Measurements from ENCODE around the gene SULF2. TPM values are rescaled to one million over a fixed set of nuclear protein-coding genes. Genes with fewer than 3 reads are reported as not detected.
"Not testable (repeated sequence)": the region's sequence is repeated elsewhere in the genome, so short reads cannot be mapped to it uniquely, and the experiment has no call there.

The SULF2 gene
- 49.0 and 53.7 TPM in 2 replicates for total RNA-seq
- 51.6 and 66.6 TPM in 2 replicates for polyA plus RNA-seq

GRCh38 chr20:47785311-47785853 is at the start of gene SULF2:
SULF2 (minus strand) TSS chr20:47785481; CDS start chr20:47757363, 28,118 bp downstream.
- Histone ChIP-seq H3K36me3 (replicated peaks; ENCODE audit: insufficient read depth, low read depth) (no peaks in the 10 kb centered on the region), H3K4me2 (peak within 1 kb of the TSS; percentile 99), H3K9me3 (ENCODE audit: low read depth) (no peaks in the 10 kb centered on the region), H3K9me2 (replicated peaks; ENCODE audit: insufficient read depth) (no peaks in the 10 kb centered on the region), H3K79me2 (peaks cover 37% of the 10 kb centered on the region), H4K20me1 (ENCODE audit: insufficient read depth, poor library complexity, severe bottlenecking) (peaks cover 18% of the 10 kb centered on the region), H3K27ac (peak within 1 kb of the TSS; percentile 90), H3K27me3 (no peaks in the 10 kb centered on the region), H2AFZ (peak within 1 kb of the TSS; percentile 36), H3K4me1 (ENCODE audit: insufficient read depth) (peaks cover 29% of the 10 kb centered on the region), H3K4me3 (peak within 1 kb of the TSS; percentile 90)
- TF ChIP-seq EZH2phosphoT487 (IDR thresholded peaks at IDR 0.05; ENCODE audit: low read depth, severe bottlenecking, unreplicated experiment) (no peak), EZH2 (IDR thresholded peaks at IDR 0.05; ENCODE audit: borderline replicate concordance) (no peak), CTCF (IDR thresholded peaks at IDR 0.05; ENCODE audit: poor library complexity) (no peak)
- peak; percentile 83 for DNase-seq (ENCODE audit: low spot score)
- no CpG with 5 or more reads among the region's 82 CpGs for WGBS (ENCODE audit: low lambda C conversion rate, missing lambda C conversion rate)

- not testable (repeated sequence) for H3K9me3 ChIP-seq (ENCODE audit: low read depth); H3K4me1 ChIP-seq (ENCODE audit: insufficient read depth); H4K20me1 ChIP-seq (ENCODE audit: insufficient read depth, poor library complexity, severe bottlenecking); H3K27me3 ChIP-seq; H3K4me2 ChIP-seq; H3K36me3 ChIP-seq (replicated peaks; ENCODE audit: insufficient read depth, low read depth); H2AFZ ChIP-seq; DNase-seq (ENCODE audit: low spot score); H3K27ac ChIP-seq; H3K4me3 ChIP-seq; H3K9me2 ChIP-seq (replicated peaks; ENCODE audit: insufficient read depth); H3K79me2 ChIP-seq
- no CpG with 5 or more reads among the region's 7 CpGs for WGBS (ENCODE audit: low lambda C conversion rate, missing lambda C conversion rate)
Observed at GRCh38 chr20:47831675-47832074, 46.4 kb upstream of the SULF2 start.

- not testable (repeated sequence) for H3K4me2 ChIP-seq; H3K9me3 ChIP-seq (ENCODE audit: low read depth); H2AFZ ChIP-seq; H3K9me2 ChIP-seq (replicated peaks; ENCODE audit: insufficient read depth); H3K4me3 ChIP-seq; H3K36me3 ChIP-seq (replicated peaks; ENCODE audit: insufficient read depth, low read depth); H3K27ac ChIP-seq; DNase-seq (ENCODE audit: low spot score); H3K79me2 ChIP-seq; H3K4me1 ChIP-seq (ENCODE audit: insufficient read depth); H4K20me1 ChIP-seq (ENCODE audit: insufficient read depth, poor library complexity, severe bottlenecking); H3K27me3 ChIP-seq
- WGBS (ENCODE audit: low lambda C conversion rate, missing lambda C conversion rate): 86% methylated on average over 8 of the region's 8 CpGs
Observed at GRCh38 chr20:47826716-47827115, 41.4 kb upstream of the SULF2 start.

GRCh38 chr20:47826006-47826405 is 40.7 kb upstream of the SULF2 start:
- WGBS (ENCODE audit: low lambda C conversion rate, missing lambda C conversion rate): 85% methylated on average over 18 of the region's 18 CpGs
- not testable (repeated sequence) for H4K20me1 ChIP-seq (ENCODE audit: insufficient read depth, poor library complexity, severe bottlenecking); H2AFZ ChIP-seq; H3K4me2 ChIP-seq; H3K9me2 ChIP-seq (replicated peaks; ENCODE audit: insufficient read depth); DNase-seq (ENCODE audit: low spot score); H3K27me3 ChIP-seq; H3K27ac ChIP-seq; H3K4me1 ChIP-seq (ENCODE audit: insufficient read depth); H3K79me2 ChIP-seq; H3K36me3 ChIP-seq (replicated peaks; ENCODE audit: insufficient read depth, low read depth); H3K9me3 ChIP-seq (ENCODE audit: low read depth); H3K4me3 ChIP-seq

- no peaks in the 10 kb centered on the region for H3K79me2 ChIP-seq
- H3K36me3 ChIP-seq (replicated peaks; ENCODE audit: insufficient read depth, low read depth): no peaks in the 10 kb centered on the region
- no peaks in the 10 kb centered on the region for H3K4me1 ChIP-seq (ENCODE audit: insufficient read depth)
- H4K20me1 ChIP-seq (ENCODE audit: insufficient read depth, poor library complexity, severe bottlenecking): no peaks in the 10 kb centered on the region
- H3K27me3 ChIP-seq: peaks cover 8% of the 10 kb centered on the region
- no peak overlapping the region for H3K4me2 ChIP-seq
- H3K27ac ChIP-seq: no peak overlapping the region
- H3K4me3 ChIP-seq: no peak overlapping the region
- WGBS (ENCODE audit: low lambda C conversion rate, missing lambda C conversion rate): 85% methylated on average over 12 of the region's 12 CpGs
- no peak overlapping the region for H2AFZ ChIP-seq
- TF ChIP-seq EZH2 (IDR thresholded peaks at IDR 0.05; ENCODE audit: borderline replicate concordance) (no peak), CTCF (IDR thresholded peaks at IDR 0.05; ENCODE audit: poor library complexity) (no peak)
- no peaks in the 10 kb centered on the region for H3K9me2 ChIP-seq (replicated peaks; ENCODE audit: insufficient read depth)
- no peaks in the 10 kb centered on the region for H3K9me3 ChIP-seq (ENCODE audit: low read depth)
- no peak for DNase-seq (ENCODE audit: low spot score)
Observed at GRCh38 chr20:47825011-47825762, 39.9 kb upstream of the SULF2 start.

GRCh38 chr20:47823941-47824340 is 38.7 kb upstream of the SULF2 start:
- not testable (repeated sequence) for H3K4me1 ChIP-seq (ENCODE audit: insufficient read depth); H3K4me3 ChIP-seq; H3K9me2 ChIP-seq (replicated peaks; ENCODE audit: insufficient read depth); H3K27me3 ChIP-seq; H3K36me3 ChIP-seq (replicated peaks; ENCODE audit: insufficient read depth, low read depth); H3K9me3 ChIP-seq (ENCODE audit: low read depth); DNase-seq (ENCODE audit: low spot score); H3K4me2 ChIP-seq; H4K20me1 ChIP-seq (ENCODE audit: insufficient read depth, poor library complexity, severe bottlenecking); H2AFZ ChIP-seq; H3K27ac ChIP-seq; H3K79me2 ChIP-seq
- 95% methylated on average over 12 of the region's 12 CpGs for WGBS (ENCODE audit: low lambda C conversion rate, missing lambda C conversion rate)

All from hepatocyte (in vitro differentiated cells).